ENCODE data around the gene OR2A5.

GRCh38 chr7:144074374-144074773 lies 25.6 kb downstream of the OR2A5 start:
- TF ChIP-seq POLR2A (IDR thresholded peaks at IDR 0.05; ENCODE audit: low read depth, low read length) (no peak), POLR2AphosphoS5 (IDR thresholded peaks at IDR 0.05; ENCODE audit: low read depth, low read length) (no peak), TAF1 (IDR thresholded peaks at IDR 0.05; ENCODE audit: borderline replicate concordance, low read depth, low read length) (no peak)
